Neural progenitor cell (in vitro differentiated cells): ENCODE measurements around the gene UBE2S. TPM values are rescaled to one million over a fixed set of nuclear protein-coding genes. Genes with fewer than 3 reads are reported as not detected.
A peak's percentile ranks its signal among the peaks of the same experiment; 100 is the strongest.

Source experiments
- DNase-seq: peaks from one replicate; pipeline ENCODE4 v3.0.0-alpha.2; 2016; ENCODE audit warnings: low spot score
- H2AFZ ChIP-seq: fragments of 200-600 bp; sonication (generic); replicated peaks from 2 replicates; pipeline ENCODE4 v1.6.1; 2016; ENCODE audit warnings: antibody characterized with exemption
- H3F3A ChIP-seq: fragments of 200-600 bp; sonication (generic); 2 replicates; pipeline ENCODE4 v1.6.1; 2016; ENCODE audit warnings: antibody characterized with exemption, low read depth
- H3K27ac ChIP-seq: fragments of 200-600 bp; sonication (generic); 2 replicates; pipeline ENCODE4 v1.5.1; 2016; ENCODE audit warnings: mild to moderate bottlenecking
- H3K27me3 ChIP-seq: fragments of 200-600 bp; sonication (generic); 2 replicates; pipeline ENCODE4 v1.6.1; 2016; ENCODE audit warnings: mild to moderate bottlenecking, moderate library complexity
- H3K36me3 ChIP-seq: fragments of 200-600 bp; sonication (generic); 2 replicates; pipeline ENCODE4 v1.5.1; 2016
- H3K4me1 ChIP-seq: fragments of 200-600 bp; sonication (generic); 2 replicates; pipeline ENCODE4 v1.6.1; 2016; ENCODE audit warnings: mixed run types
- H3K4me2 ChIP-seq: fragments of 200-600 bp; sonication (generic); 2 replicates; pipeline ENCODE4 v1.6.1; 2016
- H3K4me3 ChIP-seq: fragments of 200-600 bp; sonication (generic); 2 replicates; pipeline ENCODE4 v1.5.1; 2016
- H3K79me2 ChIP-seq: fragments of 200-600 bp; sonication (generic); 2 replicates; pipeline ENCODE4 v1.6.1; 2016; ENCODE audit warnings: low read depth
- H3K9ac ChIP-seq: fragments of 200-600 bp; sonication (generic); 2 replicates; pipeline ENCODE4 v1.6.1; 2016
- H3K9me3 ChIP-seq: fragments of 200-600 bp; sonication (generic); 2 replicates; pipeline ENCODE4 v1.5.1; 2016; ENCODE audit warnings: low read depth
- H4K20me1 ChIP-seq: fragments of 200-600 bp; sonication (generic); 2 replicates; pipeline ENCODE4 v1.6.1; 2016; ENCODE audit warnings: low read depth
- H3K27ac Mint-ChIP-seq: 3 replicates; pipeline ENCODE4 v1.8.0; 2021; ENCODE audit warnings: mixed read lengths
- H3K27me3 Mint-ChIP-seq: 2 replicates; pipeline ENCODE4 v1.8.0; 2022; ENCODE audit warnings: low read depth, mild to moderate bottlenecking, inconsistent platforms, moderate library complexity, mixed read lengths; ENCODE audit not compliant: insufficient read depth
- H3K36me3 Mint-ChIP-seq: 3 replicates; pipeline ENCODE4 v1.8.0; 2021; ENCODE audit warnings: mixed read lengths
- H3K4me1 Mint-ChIP-seq: 3 replicates; pipeline ENCODE4 v1.8.0; 2021; ENCODE audit warnings: mixed read lengths
- H3K4me3 Mint-ChIP-seq: 3 replicates; pipeline ENCODE4 v1.8.0; 2021; ENCODE audit warnings: mild to moderate bottlenecking, moderate library complexity, mixed read lengths
- H3K9me3 Mint-ChIP-seq: 3 replicates; pipeline ENCODE4 v1.8.0; 2020; ENCODE audit warnings: mixed read lengths
- EZH2 ChIP-seq: fragments of 200-600 bp; sonication (generic); IDR thresholded peaks from 2 replicates; pipeline ENCODE4 v1.6.1; 2017; ENCODE audit warnings: antibody characterized with exemption, mild to moderate bottlenecking, moderate library complexity
- EZH2phosphoT487 ChIP-seq: fragments of 200-600 bp; sonication (generic); IDR thresholded peaks from 2 replicates; pipeline ENCODE4 v1.6.1; 2017; ENCODE audit warnings: antibody characterized with exemption
- total RNA-seq: library from RNA; depleted of rRNA; stranded (reverse); fragments of >200 nt; gene quantifications from 2 replicates; pipeline ENCODE4 v1.2.3, GENCODE V29; 2015; ENCODE audit warnings: low replicate concordance
- TF ChIP-seq, protein P1 (sequence below): fragments of 200-600 bp; sonication (generic); IDR thresholded peaks from 2 replicates; pipeline ENCODE4 v1.5.1; 2017; ENCODE audit warnings: antibody characterized with exemption, mild to moderate bottlenecking

UBE2S gene
- total RNA-seq, 1 donor from 2014 or later = 118 TPM

GRCh38 chr19:55370305-55370988 lies 37.1 kb downstream of the UBE2S start, which contains the start of gene IL11:
Gene IL11, minus strand, starts transcription at chr19:55370463. Its CDS starts 153 bp downstream, at chr19:55370310.
- H3K9me3 Mint-ChIP-seq = peaks cover 2% of the 10 kb centered on the region
- Histone ChIP-seq H3K27me3 (peaks cover 80% of the 10 kb centered on the region), H3K4me1 (peaks cover 14% of the 10 kb centered on the region)

GRCh38 chr19:55369653-55370304 lies 37.8 kb downstream of the UBE2S start:
- Histone ChIP-seq H2AFZ (peak overlapping the region; percentile 89), H4K20me1 (no peaks in the 10 kb centered on the region), H3K36me3 (no peaks in the 10 kb centered on the region), H3K27ac (no peak overlapping the region), H3K27me3 (peaks cover 78% of the 10 kb centered on the region), H3K9me3 (no peaks in the 10 kb centered on the region), H3K4me2 (peak overlapping the region; percentile 95), H3K4me1 (peaks cover 14% of the 10 kb centered on the region), H3K9ac (no peak overlapping the region), H3K4me3 (peak overlapping the region; percentile 55), H3K79me2 (no peaks in the 10 kb centered on the region), H3F3A (peaks cover 16% of the 10 kb centered on the region)
- H3K4me1 Mint-ChIP-seq = peaks cover 18% of the 10 kb centered on the region
- no peaks in the 10 kb centered on the region for H3K36me3 Mint-ChIP-seq
- peaks cover 38% of the 10 kb centered on the region for H3K27me3 Mint-ChIP-seq
- H3K9me3 Mint-ChIP-seq = peaks cover 2% of the 10 kb centered on the region
- no peak overlapping the region for H3K27ac Mint-ChIP-seq
- TF ChIP-seq, protein P1, sequence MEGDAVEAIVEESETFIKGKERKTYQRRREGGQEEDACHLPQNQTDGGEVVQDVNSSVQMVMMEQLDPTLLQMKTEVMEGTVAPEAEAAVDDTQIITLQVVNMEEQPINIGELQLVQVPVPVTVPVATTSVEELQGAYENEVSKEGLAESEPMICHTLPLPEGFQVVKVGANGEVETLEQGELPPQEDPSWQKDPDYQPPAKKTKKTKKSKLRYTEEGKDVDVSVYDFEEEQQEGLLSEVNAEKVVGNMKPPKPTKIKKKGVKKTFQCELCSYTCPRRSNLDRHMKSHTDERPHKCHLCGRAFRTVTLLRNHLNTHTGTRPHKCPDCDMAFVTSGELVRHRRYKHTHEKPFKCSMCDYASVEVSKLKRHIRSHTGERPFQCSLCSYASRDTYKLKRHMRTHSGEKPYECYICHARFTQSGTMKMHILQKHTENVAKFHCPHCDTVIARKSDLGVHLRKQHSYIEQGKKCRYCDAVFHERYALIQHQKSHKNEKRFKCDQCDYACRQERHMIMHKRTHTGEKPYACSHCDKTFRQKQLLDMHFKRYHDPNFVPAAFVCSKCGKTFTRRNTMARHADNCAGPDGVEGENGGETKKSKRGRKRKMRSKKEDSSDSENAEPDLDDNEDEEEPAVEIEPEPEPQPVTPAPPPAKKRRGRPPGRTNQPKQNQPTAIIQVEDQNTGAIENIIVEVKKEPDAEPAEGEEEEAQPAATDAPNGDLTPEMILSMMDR = no peak
- TF ChIP-seq EZH2phosphoT487 (no peak), EZH2 (no peak)
- peak; percentile 87 for DNase-seq
- peak overlapping the region; percentile 85 for H3K4me3 Mint-ChIP-seq

More at GRCh38 chr19:55370305-55370988, 37.1 kb downstream of the UBE2S start, which contains the start of gene IL11:
- peak; percentile 44 for DNase-seq
- Mint-ChIP-seq H3K36me3 (no peaks in the 10 kb centered on the region), H3K27ac (no peak within 1 kb of the TSS), H3K4me3 (peak within 1 kb of the TSS; percentile 85), H3K27me3 (peaks cover 38% of the 10 kb centered on the region), H3K4me1 (peaks cover 21% of the 10 kb centered on the region)
- Histone ChIP-seq H4K20me1 (no peaks in the 10 kb centered on the region), H3K4me2 (peak within 1 kb of the TSS; percentile 95), H3K27ac (no peak within 1 kb of the TSS), H3K36me3 (no peaks in the 10 kb centered on the region), H3K9ac (no peak within 1 kb of the TSS), H3K9me3 (no peaks in the 10 kb centered on the region), H3K4me3 (peak within 1 kb of the TSS; percentile 55), H3F3A (peaks cover 19% of the 10 kb centered on the region), H3K79me2 (no peaks in the 10 kb centered on the region), H2AFZ (peak within 1 kb of the TSS; percentile 89)
- TF ChIP-seq EZH2phosphoT487 (peak; percentile 60), EZH2 (peak; percentile 47)
- TF ChIP-seq, protein P1 = no peak

DNA sequence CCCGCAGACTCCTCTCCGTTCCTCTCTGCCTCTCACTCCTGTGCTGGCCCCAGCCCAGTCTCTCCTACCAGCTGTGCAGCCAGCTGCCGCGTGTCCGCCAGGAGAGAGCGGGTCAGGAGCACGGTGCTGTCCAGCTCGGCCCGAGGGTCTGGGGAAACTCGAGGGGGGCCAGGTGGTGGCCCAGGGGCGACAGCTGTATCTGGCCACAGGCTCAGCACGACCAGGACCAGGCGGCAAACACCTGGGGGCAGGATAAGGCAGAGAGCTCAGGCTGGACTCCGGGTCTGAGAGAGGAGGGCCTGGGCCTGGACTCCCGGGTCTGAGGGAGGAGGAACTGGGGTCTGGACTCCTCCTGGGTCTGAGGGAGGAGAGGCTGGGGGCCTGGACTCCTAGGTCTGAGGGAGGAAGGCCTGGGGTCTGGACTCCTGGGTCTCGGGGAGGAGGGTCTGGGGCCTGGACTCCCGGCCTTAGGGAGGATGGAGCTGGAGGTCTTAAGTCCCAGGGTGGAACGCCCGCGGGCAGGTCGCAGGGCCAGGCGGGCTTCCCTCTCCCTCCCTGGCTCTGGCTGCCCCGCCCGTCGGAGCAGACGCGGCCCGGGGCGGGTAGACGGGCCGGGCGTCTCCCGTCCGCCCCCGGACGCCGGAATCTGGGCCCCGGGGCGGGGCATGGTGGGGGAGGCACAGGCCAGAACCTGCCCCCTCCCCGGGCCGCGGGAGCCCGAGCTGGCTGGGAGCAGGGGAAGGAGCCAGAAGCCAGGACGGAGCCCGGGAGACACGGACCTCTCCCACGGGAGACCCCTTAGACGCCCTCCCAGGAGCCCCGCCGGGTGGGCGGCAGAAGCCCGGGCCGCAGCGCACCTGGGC lies 38.7 kb downstream of the UBE2S start:
- Histone ChIP-seq H3K36me3 (no peaks in the 10 kb centered on the region), H3K4me3 (peak overlapping the region; percentile 41), H4K20me1 (no peaks in the 10 kb centered on the region), H3K4me1 (peaks cover 5% of the 10 kb centered on the region), H3K79me2 (no peaks in the 10 kb centered on the region), H3F3A (peaks cover 15% of the 10 kb centered on the region), H3K27ac (no peak overlapping the region), H3K4me2 (peak overlapping the region; percentile 95), H3K9ac (no peak overlapping the region), H2AFZ (no peak overlapping the region), H3K9me3 (no peaks in the 10 kb centered on the region), H3K27me3 (peaks cover 69% of the 10 kb centered on the region)
- peaks cover 18% of the 10 kb centered on the region for H3K4me1 Mint-ChIP-seq
- no peak overlapping the region for H3K27ac Mint-ChIP-seq
- H3K9me3 Mint-ChIP-seq = peaks cover 2% of the 10 kb centered on the region
- peak overlapping the region; percentile 60 for H3K4me3 Mint-ChIP-seq
- peaks cover 39% of the 10 kb centered on the region for H3K27me3 Mint-ChIP-seq
- H3K36me3 Mint-ChIP-seq = no peaks in the 10 kb centered on the region
- TF ChIP-seq, protein P1 = no peak
- no peak for TF ChIP-seq EZH2
- no peak for TF ChIP-seq EZH2phosphoT487
- peak; percentile 63 for DNase-seq
